HepG2 (cell line): ENCODE measurements around the gene PLPP3. TPM values are rescaled to one million over a fixed set of nuclear protein-coding genes. Genes with fewer than 3 reads are reported as not detected.

Experiments used
- ADNP ChIP-seq: sonication (generic); formaldehyde crosslinking; IDR thresholded peaks from 2 replicates; pipeline ENCODE4 v1.4.0; 2020; ENCODE audit warnings: missing genetic modification reagents
- AGO2 ChIP-seq: fragments of 200-400 bp; formaldehyde crosslinking; optimal IDR thresholded peaks from 2 replicates; pipeline ENCODE3; 2017; ENCODE audit warnings: mild to moderate bottlenecking, low read depth, low read length, moderate library complexity
- ATF7-NPFF ChIP-seq: sonication (generic); formaldehyde crosslinking; IDR thresholded peaks from 2 replicates; pipeline ENCODE4 v1.8.1; 2023; ENCODE audit warnings: mild to moderate bottlenecking, low read depth, missing genetic modification reagents, moderate library complexity
- ESRRA ChIP-seq: sonication (generic); formaldehyde crosslinking; IDR thresholded peaks from 2 replicates; pipeline ENCODE4 v1.5.1; 2020; ENCODE audit warnings: mild to moderate bottlenecking, low read depth, missing genetic modification reagents
- FOXA1 ChIP-seq, 2 experiments: fragments of 450-650 bp in 1 of 2; sonication (generic) in 1 of 2; formaldehyde crosslinking in 1 of 2; IDR thresholded peaks; 2 replicates each; pipeline versions ENCODE4 v1.4.0 to v1.6.1; 2016 to 2020; ENCODE audit warnings: missing genetic modification reagents in 1 of 2
- FOXA3 ChIP-seq: IDR thresholded peaks from 2 replicates; pipeline ENCODE4 v1.6.1; 2016; ENCODE audit warnings: missing genetic modification reagents, missing compliant biosample characterization
- MATR3 ChIP-seq: sonication (generic); formaldehyde crosslinking; IDR thresholded peaks from 2 replicates; pipeline ENCODE4 v1.4.0; 2020; ENCODE audit warnings: missing genetic modification reagents
- MBNL3 ChIP-seq: fragments of 250-450 bp; sonication (Bioruptor Pico); conservative IDR thresholded peaks from 2 replicates; pipeline ENCODE4 v1.8.0; 2022; ENCODE audit warnings: mild to moderate bottlenecking, inconsistent platforms
- RARG ChIP-seq: sonication (generic); formaldehyde crosslinking; IDR thresholded peaks from 2 replicates; pipeline ENCODE4 v1.4.0; 2020; ENCODE audit warnings: low read depth, mild to moderate bottlenecking, missing genetic modification reagents
- TCF7L2 ChIP-seq: IDR thresholded peaks from 2 replicates; pipeline ENCODE4 v1.6.1; 2011; ENCODE audit warnings: mild to moderate bottlenecking, low read depth, low read length, moderate library complexity
- YY1 ChIP-seq: IDR thresholded peaks from 2 replicates; pipeline ENCODE4 v1.6.1; 2011; ENCODE audit warnings: low read length, low read depth, moderate library complexity, mild to moderate bottlenecking; ENCODE audit not compliant: insufficient read depth, insufficient replicate concordance
- ZNF232 ChIP-seq: sonication (generic); formaldehyde crosslinking; IDR thresholded peaks from 2 replicates; pipeline ENCODE4 v1.4.0; 2020; ENCODE audit warnings: missing genetic modification reagents, borderline replicate concordance
- ZNF572 ChIP-seq: sonication (generic); formaldehyde crosslinking; IDR thresholded peaks from 2 replicates; pipeline ENCODE4 v1.5.1; 2020; ENCODE audit warnings: mild to moderate bottlenecking, missing genetic modification reagents
- ZNF761 ChIP-seq: sonication (generic); formaldehyde crosslinking; conservative IDR thresholded peaks from 2 replicates; pipeline ENCODE4 v1.4.0; 2020; ENCODE audit warnings: mild to moderate bottlenecking, missing genetic modification reagents
- polyA plus RNA-seq, 8 experiments: library from polyadenylated mRNA; depleted of rRNA in 3 of 8; stranded (reverse) in 7 of 8; unstranded in 1 of 8; fragments of >200 nt; fragmentation: Illumina TruSeq in 4 of 8; extraction: Trizol in 4 of 8; gene quantifications; 2 replicates each; pipeline versions ENCODE4 v1.2.1 to v1.2.3, GENCODE V29; 2011 to 2016; ENCODE audit warnings: low read depth in 4 of 8, missing spikeins in 1 of 8, mixed read lengths in 1 of 8; ENCODE audit not compliant: insufficient read depth in 1 of 8
- total RNA-seq, 5 experiments: library from RNA; depleted of rRNA; stranded (reverse); fragments of >200 nt; fragmentation: Illumina TruSeq; extraction: Trizol; gene quantifications; 2 replicates each; pipeline ENCODE4 v1.2.3, GENCODE V29; 2016; ENCODE audit warnings: low read depth in 1 of 5
- TF ChIP-seq, protein P1 (sequence below): fragments of 450-650 bp; IDR thresholded peaks from 2 replicates; pipeline ENCODE4 v1.6.1; 2017
- TF ChIP-seq, protein P2 (sequence below): sonication (generic); formaldehyde crosslinking; IDR thresholded peaks from 2 replicates; pipeline ENCODE4 v1.5.1; 2020; ENCODE audit warnings: missing genetic modification reagents, mild to moderate bottlenecking, borderline replicate concordance
- TF ChIP-seq, protein P3 (sequence below): sonication (generic); formaldehyde crosslinking; IDR thresholded peaks from 2 replicates; pipeline ENCODE4 v1.4.0; 2020; ENCODE audit warnings: missing genetic modification reagents
- TF ChIP-seq, protein P4 (sequence below): sonication (generic); formaldehyde crosslinking; IDR thresholded peaks from 2 replicates; pipeline ENCODE4 v1.9.0; 2021; ENCODE audit warnings: missing genetic modification reagents, borderline replicate concordance

PLPP3 gene
- total and polyA plus RNA-seq, 2 of the 13 experiments (the other 11 are each of a cell fraction or from before 2014, with no cell fraction given) = 49.7 to 65.8 TPM

DNA sequence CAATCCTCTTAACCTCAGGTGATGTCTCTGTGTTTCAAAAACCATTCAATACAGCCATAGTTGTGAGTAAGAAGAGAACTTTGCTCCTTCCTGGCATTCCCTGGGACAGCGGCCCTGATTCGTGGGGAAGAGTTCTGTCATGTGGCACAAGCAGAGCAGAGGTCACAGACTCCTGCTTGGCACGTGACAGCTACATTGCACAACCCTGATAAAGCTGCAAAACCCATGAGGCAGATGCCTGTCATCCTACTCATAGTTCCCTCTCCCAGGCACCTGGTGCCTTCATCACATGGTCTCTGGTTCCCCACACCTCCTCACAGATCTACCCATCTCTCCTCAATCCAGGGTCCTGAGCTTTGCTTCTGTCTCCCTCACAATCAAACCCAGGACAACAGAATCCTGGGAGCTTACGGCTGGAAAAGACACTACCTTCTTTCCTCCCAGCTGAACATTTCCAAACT is 70.8 kb downstream of the PLPP3 start (continued):
- TF ChIP-seq ZNF572 (CRISPR knock-in tag) = peak; percentile 41; the same call in 1 of the 2 replicates
- TF ChIP-seq, protein P1, sequence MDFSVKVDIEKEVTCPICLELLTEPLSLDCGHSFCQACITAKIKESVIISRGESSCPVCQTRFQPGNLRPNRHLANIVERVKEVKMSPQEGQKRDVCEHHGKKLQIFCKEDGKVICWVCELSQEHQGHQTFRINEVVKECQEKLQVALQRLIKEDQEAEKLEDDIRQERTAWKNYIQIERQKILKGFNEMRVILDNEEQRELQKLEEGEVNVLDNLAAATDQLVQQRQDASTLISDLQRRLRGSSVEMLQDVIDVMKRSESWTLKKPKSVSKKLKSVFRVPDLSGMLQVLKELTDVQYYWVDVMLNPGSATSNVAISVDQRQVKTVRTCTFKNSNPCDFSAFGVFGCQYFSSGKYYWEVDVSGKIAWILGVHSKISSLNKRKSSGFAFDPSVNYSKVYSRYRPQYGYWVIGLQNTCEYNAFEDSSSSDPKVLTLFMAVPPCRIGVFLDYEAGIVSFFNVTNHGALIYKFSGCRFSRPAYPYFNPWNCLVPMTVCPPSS = no peak
- TF ChIP-seq MBNL3 = no peak
- no peak for TF ChIP-seq MATR3 (CRISPR knock-in tag)
- peak; percentile 79 for TF ChIP-seq ATF7-NPFF (CRISPR knock-in tag)
- TF ChIP-seq YY1 = no peak
- TF ChIP-seq ZNF761 (CRISPR knock-in tag) = peak; percentile 93
- no peak for TF ChIP-seq RARG (CRISPR knock-in tag)
- no peak for TF ChIP-seq AGO2
- TF ChIP-seq, protein P2, sequence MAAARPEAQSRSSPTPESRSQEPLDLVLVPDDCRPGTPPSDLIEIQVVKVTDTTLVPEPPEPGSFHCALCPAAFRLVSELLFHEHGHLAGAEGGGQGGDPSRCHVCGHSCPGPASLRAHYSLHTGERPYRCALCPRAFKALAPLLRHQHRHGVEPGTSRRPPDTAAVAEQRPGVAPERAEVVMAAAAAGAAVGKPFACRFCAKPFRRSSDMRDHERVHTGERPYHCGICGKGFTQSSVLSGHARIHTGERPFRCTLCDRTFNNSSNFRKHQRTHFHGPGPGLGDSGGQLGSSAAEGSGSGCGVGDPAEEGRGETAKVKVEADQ (CRISPR knock-in tag) = peak; percentile 95
- TF ChIP-seq FOXA3 = peak; percentile 95
- no peak for TF ChIP-seq FOXA1 (IDR thresholded peaks at IDR 0.05)
- peak; percentile 62 for TF ChIP-seq FOXA1 (CRISPR knock-in tag; IDR thresholded peaks at IDR 0.05)
- peak; percentile 97 for TF ChIP-seq ZNF232
- TF ChIP-seq, protein P3, sequence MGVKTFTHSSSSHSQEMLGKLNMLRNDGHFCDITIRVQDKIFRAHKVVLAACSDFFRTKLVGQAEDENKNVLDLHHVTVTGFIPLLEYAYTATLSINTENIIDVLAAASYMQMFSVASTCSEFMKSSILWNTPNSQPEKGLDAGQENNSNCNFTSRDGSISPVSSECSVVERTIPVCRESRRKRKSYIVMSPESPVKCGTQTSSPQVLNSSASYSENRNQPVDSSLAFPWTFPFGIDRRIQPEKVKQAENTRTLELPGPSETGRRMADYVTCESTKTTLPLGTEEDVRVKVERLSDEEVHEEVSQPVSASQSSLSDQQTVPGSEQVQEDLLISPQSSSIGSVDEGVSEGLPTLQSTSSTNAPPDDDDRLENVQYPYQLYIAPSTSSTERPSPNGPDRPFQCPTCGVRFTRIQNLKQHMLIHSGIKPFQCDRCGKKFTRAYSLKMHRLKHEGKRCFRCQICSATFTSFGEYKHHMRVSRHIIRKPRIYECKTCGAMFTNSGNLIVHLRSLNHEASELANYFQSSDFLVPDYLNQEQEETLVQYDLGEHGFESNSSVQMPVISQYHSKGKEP (CRISPR knock-in tag) = peak; percentile 92
- TF ChIP-seq ADNP (CRISPR knock-in tag) = no peak
- TF ChIP-seq, protein P4, sequence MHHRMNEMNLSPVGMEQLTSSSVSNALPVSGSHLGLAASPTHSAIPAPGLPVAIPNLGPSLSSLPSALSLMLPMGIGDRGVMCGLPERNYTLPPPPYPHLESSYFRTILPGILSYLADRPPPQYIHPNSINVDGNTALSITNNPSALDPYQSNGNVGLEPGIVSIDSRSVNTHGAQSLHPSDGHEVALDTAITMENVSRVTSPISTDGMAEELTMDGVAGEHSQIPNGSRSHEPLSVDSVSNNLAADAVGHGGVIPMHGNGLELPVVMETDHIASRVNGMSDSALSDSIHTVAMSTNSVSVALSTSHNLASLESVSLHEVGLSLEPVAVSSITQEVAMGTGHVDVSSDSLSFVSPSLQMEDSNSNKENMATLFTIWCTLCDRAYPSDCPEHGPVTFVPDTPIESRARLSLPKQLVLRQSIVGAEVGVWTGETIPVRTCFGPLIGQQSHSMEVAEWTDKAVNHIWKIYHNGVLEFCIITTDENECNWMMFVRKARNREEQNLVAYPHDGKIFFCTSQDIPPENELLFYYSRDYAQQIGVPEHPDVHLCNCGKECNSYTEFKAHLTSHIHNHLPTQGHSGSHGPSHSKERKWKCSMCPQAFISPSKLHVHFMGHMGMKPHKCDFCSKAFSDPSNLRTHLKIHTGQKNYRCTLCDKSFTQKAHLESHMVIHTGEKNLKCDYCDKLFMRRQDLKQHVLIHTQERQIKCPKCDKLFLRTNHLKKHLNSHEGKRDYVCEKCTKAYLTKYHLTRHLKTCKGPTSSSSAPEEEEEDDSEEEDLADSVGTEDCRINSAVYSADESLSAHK (CRISPR knock-in tag) = 0 out of 2 replicates have a peak, but pooled peaks have one; percentile 60
- peak; percentile 93 for TF ChIP-seq ESRRA
- TF ChIP-seq TCF7L2 = no peak
